Activated T-cell treated with anti-CD3 and anti-CD28 coated beads for 48 hours (primary cell): Measurements from ENCODE around the gene PDE6D.

Experiments used
- DNase-seq: peaks from one replicate; pipeline ENCODE4 v3.0.0-alpha.2; 2020; ENCODE audit warnings: low read depth

Gene PDE6D

GRCh38 chr2:231682603-231683291 is 98.3 kb downstream of the PDE6D start:
- DNase-seq: no peak
